Cortex of kidney (tissue), 1 donor: Measurements from ENCODE around the gene CTDP1.

Experiments
- DNase-seq: peaks from one replicate; lab custom pipeline; 2025; lab: John Stamatoyannopoulos, UW

CTDP1 gene

GRCh38 chr18:79784965-79785770 lies 105.6 kb downstream of the CTDP1 start:
- no peak for DNase-seq

DNA sequence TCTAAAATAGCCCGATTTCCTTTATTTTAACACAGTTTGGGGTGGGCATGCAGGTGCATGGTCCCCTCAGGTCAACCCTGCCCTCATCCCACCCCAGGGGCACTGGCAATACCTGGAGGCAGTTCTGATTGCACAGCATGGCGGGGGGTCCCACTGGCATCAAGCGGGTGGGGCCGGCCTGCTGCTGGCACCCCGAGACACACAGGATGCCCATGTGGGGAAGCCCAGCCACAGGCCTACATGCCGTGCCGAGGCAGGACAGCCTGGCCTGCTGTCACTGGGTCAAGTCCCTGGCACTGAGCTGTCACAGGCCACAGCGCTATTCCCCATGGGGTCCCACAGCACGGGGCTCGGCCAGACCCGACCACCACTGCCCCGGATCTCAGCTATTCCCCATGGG lies 106.2 kb downstream of the CTDP1 start:
- no peak for DNase-seq

- no peak for DNase-seq
Measured at GRCh38 chr18:79786304-79786703, 106.7 kb downstream of the CTDP1 start.

GRCh38 chr18:79786786-79787526 lies 107.4 kb downstream of the CTDP1 start:
- no peak for DNase-seq

DNA sequence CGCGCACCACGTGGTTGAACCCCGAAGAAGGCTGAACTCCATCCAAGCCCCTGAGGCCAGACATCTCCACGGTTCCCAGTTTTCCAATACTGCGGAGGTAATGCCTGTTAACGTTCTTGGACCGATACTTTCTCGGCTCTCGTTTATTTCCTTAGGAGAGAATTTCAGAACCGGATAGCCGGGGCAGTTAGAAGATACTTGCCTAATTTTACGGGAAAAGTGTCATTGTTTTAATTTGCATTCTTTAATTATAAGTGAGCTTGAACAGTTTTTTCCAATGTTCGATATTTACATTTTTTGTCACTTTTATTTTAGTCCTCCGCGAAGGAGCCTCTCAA lies 107.9 kb downstream of the CTDP1 start:
- no peak for DNase-seq

- DNase-seq: no peak
Measured at GRCh38 chr18:79787865-79788733, 108.5 kb downstream of the CTDP1 start.

DNA sequence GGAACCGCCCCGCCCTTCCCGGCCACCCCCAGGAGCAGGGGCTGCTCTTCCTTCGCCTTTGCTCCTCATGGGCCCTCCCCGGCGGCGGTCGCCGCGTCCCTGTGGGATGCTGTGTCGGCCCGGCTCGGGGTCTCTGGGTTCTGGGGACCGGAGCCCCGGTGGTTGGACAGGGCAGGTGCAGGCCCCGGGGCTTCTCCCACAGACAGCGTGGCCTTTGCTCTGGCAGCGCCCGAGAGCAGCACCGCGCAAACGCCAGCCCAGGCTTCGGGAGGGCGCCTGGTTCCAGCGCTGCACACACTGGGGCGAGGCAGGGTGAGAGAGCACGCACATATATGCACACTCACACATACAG lies 109.1 kb downstream of the CTDP1 start:
- no peak for DNase-seq

- DNase-seq: no peak
Measured at GRCh38 chr18:79789091-79789891, 109.7 kb downstream of the CTDP1 start.

DNA sequence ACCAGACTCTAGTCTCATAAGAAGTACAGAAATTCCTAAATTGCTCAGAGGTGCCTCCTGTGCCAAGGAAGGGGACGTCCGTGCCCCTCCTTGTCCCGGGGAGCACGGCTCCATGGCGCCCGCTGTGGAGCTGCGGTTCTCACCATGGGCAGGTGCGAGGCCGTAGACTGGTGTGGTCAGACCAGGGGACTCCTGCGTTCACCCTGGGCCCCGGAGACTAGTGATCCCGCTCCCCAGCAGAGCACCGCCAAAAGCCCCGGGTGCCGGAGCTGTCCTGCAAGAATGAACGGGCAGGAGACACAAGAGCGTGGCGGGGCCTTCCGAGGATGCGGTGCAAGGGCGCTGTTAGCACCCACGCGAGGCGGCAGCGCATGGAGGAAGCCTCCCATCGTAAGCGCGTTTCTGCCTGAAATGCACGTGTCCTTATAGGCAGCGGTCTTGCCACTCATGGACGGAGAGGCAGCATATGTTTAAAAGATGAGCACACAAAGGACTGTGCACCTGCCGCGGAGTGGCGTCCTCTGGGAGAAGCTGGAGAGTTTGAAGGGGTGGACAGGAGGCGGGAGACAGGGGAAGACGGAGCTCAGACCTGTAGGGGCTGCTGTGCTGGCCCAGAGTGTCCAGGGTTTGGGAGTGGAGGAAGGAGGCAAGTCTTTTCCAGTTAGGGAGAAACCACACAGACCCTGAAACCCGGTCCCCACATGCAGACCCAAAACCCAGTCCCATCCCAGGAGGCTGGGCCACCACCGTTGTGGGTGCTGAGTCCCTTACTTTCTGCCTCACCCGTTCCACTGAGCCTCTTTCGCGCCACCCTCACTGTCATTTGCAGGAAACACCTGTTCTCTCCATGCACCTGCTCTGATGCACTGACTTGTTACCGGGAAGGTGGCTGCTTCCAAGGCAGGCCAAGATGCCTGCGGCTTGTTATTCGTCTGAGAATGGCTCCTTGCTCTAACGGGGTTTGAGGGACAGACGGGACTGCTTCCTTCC lies 110.6 kb downstream of the CTDP1 start:
- no peak for DNase-seq

GRCh38 chr18:79790996-79791972 lies 111.7 kb downstream of the CTDP1 start:
- DNase-seq: no peak

GRCh38 chr18:79792096-79792987 lies 112.7 kb downstream of the CTDP1 start:
- no peak for DNase-seq

DNA sequence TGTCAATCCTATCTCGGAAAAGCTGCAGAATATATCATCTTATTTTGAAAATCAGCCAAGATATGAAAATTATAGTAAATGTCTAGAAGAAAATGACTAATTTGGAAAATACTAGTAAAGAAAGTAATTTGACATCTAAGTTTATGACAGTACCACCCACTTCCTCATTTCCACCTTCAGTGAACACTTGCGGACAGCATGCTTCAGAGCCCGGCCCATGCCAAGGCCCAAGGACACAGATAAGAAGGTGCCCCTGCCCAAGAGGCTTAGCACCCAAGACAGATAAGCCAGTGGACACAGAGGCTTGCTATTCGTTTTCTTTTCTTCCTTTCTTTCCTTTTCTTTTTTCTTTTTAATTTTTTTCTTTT lies 113.4 kb downstream of the CTDP1 start:
- no peak for DNase-seq

GRCh38 chr18:79794846-79795245 lies 115.2 kb downstream of the CTDP1 start:
- DNase-seq: no peak

- no peak for DNase-seq
Measured at GRCh38 chr18:79795446-79795845, 115.8 kb downstream of the CTDP1 start.

GRCh38 chr18:79796016-79796415 lies 116.4 kb downstream of the CTDP1 start:
- DNase-seq: no peak

DNA sequence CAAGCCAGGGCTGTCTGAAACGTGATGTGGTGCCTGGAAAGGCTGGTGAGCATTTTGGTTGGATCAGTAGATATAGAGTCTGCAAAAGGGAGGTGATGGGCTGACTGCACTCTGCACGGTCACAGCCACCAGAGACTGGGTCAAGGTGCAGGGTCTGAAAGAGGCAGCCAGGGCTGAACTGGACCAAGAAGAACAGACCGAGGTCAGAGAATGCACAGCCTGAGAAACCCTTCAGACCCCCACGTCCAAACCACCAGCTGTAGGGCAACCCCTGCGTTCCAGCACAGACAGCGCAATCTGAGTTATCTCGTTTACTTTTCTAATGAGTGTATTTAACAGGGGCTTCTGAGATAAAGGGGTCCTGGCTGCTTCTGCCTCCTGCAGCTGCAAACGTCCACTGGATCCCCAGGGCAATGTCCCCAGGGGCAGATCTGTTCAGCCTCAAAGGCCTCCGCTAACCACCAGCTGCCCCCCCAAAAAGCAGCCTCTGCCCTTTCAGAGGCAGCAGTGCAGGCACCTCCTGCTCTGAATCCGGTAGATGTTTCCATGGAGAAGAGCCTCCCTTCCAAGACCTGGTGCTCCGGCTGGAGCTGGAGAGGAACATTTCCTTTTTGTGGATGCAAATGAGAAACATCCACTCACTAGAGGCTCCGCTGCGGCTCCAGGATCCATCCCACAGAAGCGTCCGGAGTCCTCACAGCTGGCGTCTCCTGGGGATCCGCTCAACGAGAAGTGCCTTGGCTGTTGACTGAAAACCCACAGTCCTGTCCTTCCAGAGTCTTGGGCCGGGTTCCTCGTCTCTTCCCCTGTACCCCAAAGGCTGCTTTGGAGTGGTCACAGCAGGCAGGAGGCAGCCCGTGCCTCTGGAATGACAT lies 117.2 kb downstream of the CTDP1 start:
- no peak for DNase-seq
